Lung (tissue), 12 donors: Measurements from ENCODE around the gene PI16. TPM values are rescaled to one million over a fixed set of nuclear protein-coding genes. Genes with fewer than 3 reads are reported as not detected.

Experiments
- ATAC-seq: fragments of 200-7000 bp; cut with Tn5 transposase; one replicate; pipeline ENCODE4 v1.9.1; 2020; ENCODE audit warnings: moderate number of reproducible peaks; ENCODE audit not compliant: insufficient read depth, low FRiP score
- DNase-seq, 3 donors: peaks; one replicate each; pipeline ENCODE4 v3.0.0-alpha.2; 2013 to 2017
- H3K27ac ChIP-seq, 2 donors: one replicate each; pipeline ENCODE4 v1.5.1; 2013; ENCODE audit warnings: mild to moderate bottlenecking in 2 of 2, moderate library complexity in 2 of 2, control low read depth in 1 of 2, inconsistent platforms in 1 of 2, low read depth in 1 of 2, low read length in 1 of 2
- H3K27me3 ChIP-seq, 3 donors: one replicate each; pipeline ENCODE4 v1.5.1; 2013; ENCODE audit warnings: low read length in 2 of 3; ENCODE audit not compliant: control insufficient read depth in 3 of 3, insufficient read depth in 3 of 3
- H3K36me3 ChIP-seq, 4 donors: one replicate each; pipeline ENCODE4 v1.5.1; 2013; ENCODE audit warnings: low read length in 4 of 4, mild to moderate bottlenecking in 1 of 4, moderate library complexity in 1 of 4; ENCODE audit not compliant: control insufficient read depth in 4 of 4, insufficient read depth in 4 of 4
- H3K4me1 ChIP-seq, 5 donors: one replicate each; pipeline ENCODE4 v1.5.1; 2013; ENCODE audit warnings: low read length in 5 of 5, mild to moderate bottlenecking in 2 of 5, moderate library complexity in 1 of 5; ENCODE audit not compliant: control insufficient read depth in 5 of 5, insufficient read depth in 5 of 5
- H3K4me3 ChIP-seq: one replicate; pipeline ENCODE4 v1.5.1; 2013; ENCODE audit warnings: mild to moderate bottlenecking, control low read depth, moderate library complexity
- H3K9ac ChIP-seq, 2 donors: one replicate each; pipeline ENCODE4 v1.5.1; 2013; ENCODE audit warnings: low read length in 2 of 2, control low read depth in 1 of 2; ENCODE audit not compliant: insufficient read depth in 1 of 2
- H3K9me3 ChIP-seq, 4 donors: one replicate each; pipeline ENCODE4 v1.5.1; 2013; ENCODE audit warnings: low read length in 3 of 4, mild to moderate bottlenecking in 1 of 4, moderate library complexity in 1 of 4; ENCODE audit not compliant: control insufficient read depth in 4 of 4, insufficient read depth in 3 of 4
- WGBS, 2 donors: extraction: QIAGEN DNeasy Blood & Tissue Kit; methylation state at CpG; one replicate each; pipeline ENCODE4 v1.1.7; 2013; 5-methylcytosine and 5-hydroxymethylcytosine counted together
- polyA plus RNA-seq, 2 donors: library from polyadenylated mRNA; stranded (reverse); fragments of 200-250 nt; gene quantifications; one replicate each; pipeline ENCODE4 v1.2.1, GENCODE V29; 2013
- total RNA-seq, 2 donors: library from RNA; depleted of rRNA in 1 of 2; stranded (reverse); fragments of >200 nt in 1 of 2; gene quantifications; one replicate each; pipeline ENCODE4 v1.2.1, GENCODE V29; 2014 to 2021
- TF ChIP-seq, protein P1 (sequence below): IDR thresholded peaks from 2 replicates; pipeline ENCODE4 v1.5.1; 2012; ENCODE audit warnings: mild to moderate bottlenecking; ENCODE audit errors: control extremely low read depth, extremely low read depth
- donor health status: control.
- donor health status: control.
- donor health status: Bipolar disorder and iron deficiency.
- donor health status: healthy.
- donor health status: DM: yes; HTN: yes; CAD: no.

Gene PI16
- total and polyA plus RNA-seq, 4 donors = 0.60 to 4.3 (median 2.8) TPM

DNA sequence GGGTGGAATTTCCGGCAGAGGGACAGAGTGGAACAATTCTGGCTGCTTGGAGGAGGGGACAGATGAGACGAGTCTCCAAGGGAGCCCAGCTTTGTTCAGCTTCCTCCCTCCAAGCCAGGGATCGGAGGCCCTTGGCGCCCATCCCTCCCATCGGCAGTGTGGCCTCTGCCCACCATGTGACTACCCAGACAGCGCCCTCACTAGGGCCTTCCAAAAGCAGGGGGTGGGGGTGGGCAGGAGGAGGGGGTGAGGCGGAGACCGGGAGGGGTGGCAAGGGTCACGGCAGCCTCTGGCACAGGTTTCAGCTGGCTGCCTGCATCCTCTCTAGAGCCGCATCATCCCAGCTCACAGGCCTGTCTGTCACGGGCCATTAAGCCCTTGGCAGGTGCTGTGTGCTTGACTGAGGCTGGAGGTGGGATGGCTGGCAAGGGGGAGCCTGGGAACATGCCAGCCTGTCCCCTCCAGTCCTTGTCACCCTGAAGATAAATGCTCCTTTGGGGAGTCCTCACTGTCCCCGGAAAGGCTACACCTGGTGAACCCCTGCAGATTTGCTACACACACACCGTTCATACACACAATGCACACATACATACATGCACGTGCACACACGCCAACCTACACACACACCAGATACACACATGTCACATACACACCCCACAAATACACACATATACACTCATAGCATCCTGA, 44.7 kb downstream of the PI16 start:
- DNase-seq = no peak
- H3K4me1 ChIP-seq = peaks cover 0 to 16% (median 0%) of the 10 kb centered on the region in 5 donors

DNA sequence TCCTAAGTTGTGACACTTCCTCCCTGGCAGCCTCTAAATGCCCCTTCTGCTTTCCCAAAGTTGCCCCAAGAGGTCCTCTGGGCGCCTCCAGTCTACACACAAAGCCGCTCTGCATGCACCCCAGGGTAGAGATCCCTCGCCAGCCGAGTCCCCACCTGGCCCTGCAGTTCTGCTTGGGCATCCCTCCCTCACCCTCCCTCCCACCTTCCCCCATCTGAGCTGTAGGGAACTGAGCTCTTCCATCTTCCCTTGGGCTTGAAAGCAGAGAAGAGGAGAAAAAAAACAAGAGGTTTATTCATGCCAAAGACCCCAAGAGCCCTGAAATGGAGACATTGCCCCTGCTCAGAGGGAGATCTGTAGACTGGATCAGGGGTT, 45.2 kb downstream of the PI16 start:
- H3K9me3 ChIP-seq = no peaks in the 10 kb centered on the region
- DNase-seq (no peak), ATAC-seq (no peak)
- no peak overlapping the region for H3K27ac ChIP-seq
- peaks cover 0 to 16% (median 0%) of the 10 kb centered on the region in 5 donors for H3K4me1 ChIP-seq
- WGBS, 2 donors = 88 to 94% methylated on average over 4 of the region's 4 CpGs
- no peak overlapping the region for H3K4me3 ChIP-seq
- no peaks in the 10 kb centered on the region for H3K36me3 ChIP-seq
- H3K9ac ChIP-seq = no peak overlapping the region
- H3K27me3 ChIP-seq = no peaks in the 10 kb centered on the region
- TF ChIP-seq, protein P1, sequence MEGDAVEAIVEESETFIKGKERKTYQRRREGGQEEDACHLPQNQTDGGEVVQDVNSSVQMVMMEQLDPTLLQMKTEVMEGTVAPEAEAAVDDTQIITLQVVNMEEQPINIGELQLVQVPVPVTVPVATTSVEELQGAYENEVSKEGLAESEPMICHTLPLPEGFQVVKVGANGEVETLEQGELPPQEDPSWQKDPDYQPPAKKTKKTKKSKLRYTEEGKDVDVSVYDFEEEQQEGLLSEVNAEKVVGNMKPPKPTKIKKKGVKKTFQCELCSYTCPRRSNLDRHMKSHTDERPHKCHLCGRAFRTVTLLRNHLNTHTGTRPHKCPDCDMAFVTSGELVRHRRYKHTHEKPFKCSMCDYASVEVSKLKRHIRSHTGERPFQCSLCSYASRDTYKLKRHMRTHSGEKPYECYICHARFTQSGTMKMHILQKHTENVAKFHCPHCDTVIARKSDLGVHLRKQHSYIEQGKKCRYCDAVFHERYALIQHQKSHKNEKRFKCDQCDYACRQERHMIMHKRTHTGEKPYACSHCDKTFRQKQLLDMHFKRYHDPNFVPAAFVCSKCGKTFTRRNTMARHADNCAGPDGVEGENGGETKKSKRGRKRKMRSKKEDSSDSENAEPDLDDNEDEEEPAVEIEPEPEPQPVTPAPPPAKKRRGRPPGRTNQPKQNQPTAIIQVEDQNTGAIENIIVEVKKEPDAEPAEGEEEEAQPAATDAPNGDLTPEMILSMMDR = no peak

More for the DNA sequence above, 44.7 kb downstream of the PI16 start:
- Histone ChIP-seq H3K9ac (no peak overlapping the region), H3K4me3 (no peak overlapping the region), H3K27me3 (no peaks in the 10 kb centered on the region), H3K9me3 (no peaks in the 10 kb centered on the region), H3K27ac (peak overlapping the region in 1 of 2 donors; percentile 86), H3K36me3 (no peaks in the 10 kb centered on the region)
- ATAC-seq = no peak
- 86 to 88% methylated on average over 15 of the region's 15 CpGs for WGBS, 2 donors
- TF ChIP-seq, protein P1 = no peak

DNA sequence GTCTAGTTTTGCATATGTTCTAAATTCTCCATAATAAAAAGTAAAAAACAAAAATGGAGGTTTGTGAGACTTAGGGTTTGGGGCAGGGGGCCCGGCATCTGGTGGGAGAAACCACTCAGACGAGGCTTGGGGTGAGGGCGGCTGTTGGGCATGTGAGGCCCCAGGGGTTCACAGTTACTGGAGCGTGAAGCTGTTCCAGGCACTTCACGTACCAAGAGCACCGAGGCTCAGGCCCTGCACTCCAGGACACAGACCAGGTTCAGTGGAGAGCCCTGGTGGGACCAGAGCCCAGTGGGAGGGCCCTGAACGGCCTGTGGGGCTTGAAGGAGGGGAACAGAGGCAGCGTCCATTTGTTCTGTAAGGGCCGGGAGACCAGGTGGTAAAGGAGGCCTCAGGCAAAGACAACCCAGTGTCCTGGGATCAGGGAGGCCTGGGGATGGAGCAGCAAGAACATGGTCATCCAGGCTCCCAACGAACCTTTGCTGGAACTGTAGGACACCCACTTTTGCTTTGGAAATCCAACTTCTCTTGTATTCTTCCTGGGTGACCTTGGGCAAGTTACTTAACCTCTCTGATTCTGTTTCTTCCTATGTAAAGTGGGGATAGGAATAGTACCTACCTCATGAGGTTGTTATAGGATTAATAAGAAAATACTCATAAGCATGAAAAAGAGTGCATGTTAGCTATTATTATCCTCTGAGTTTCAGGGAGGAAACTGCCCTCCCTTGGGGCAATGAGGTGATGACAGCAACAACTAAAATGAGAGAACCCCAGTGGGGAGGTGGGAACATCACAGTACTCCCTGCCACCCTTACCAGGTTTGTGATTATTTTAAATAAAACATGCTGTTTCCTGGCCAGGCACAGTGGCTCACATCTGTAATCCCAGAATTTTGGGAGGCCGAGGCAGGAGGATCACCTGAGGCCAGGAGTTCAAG, 49.8 kb downstream of the PI16 start:
- TF ChIP-seq, protein P1 = no peak
- Histone ChIP-seq H3K36me3 (no peaks in the 10 kb centered on the region), H3K27me3 (no peaks in the 10 kb centered on the region), H3K9me3 (no peaks in the 10 kb centered on the region), H3K4me1 (no peaks in the 10 kb centered on the region), H3K4me3 (no peak overlapping the region), H3K9ac (no peak overlapping the region), H3K27ac (no peak overlapping the region)
- WGBS, 2 donors = 73 to 88% methylated on average over 11 of the region's 11 CpGs
- DNase-seq = no peak
- ATAC-seq = no peak
